Rectal smooth muscle tissue (tissue), 1 donor: ENCODE measurements around the gene NRXN2.

Experiments
- H3K27ac ChIP-seq: one replicate; pipeline ENCODE4 v1.7.0; 2013; ENCODE audit warnings: low read depth, low read length, inconsistent platforms
- H3K27me3 ChIP-seq: one replicate; pipeline ENCODE4 v1.7.0; 2013; ENCODE audit warnings: low read length; ENCODE audit not compliant: control insufficient read depth, insufficient read depth
- H3K36me3 ChIP-seq: one replicate; pipeline ENCODE4 v1.7.0; 2013; ENCODE audit warnings: low read length; ENCODE audit not compliant: control insufficient read depth, insufficient read depth
- H3K4me1 ChIP-seq: one replicate; pipeline ENCODE4 v1.7.0; 2013; ENCODE audit warnings: low read length; ENCODE audit not compliant: control insufficient read depth, insufficient read depth
- H3K4me3 ChIP-seq: one replicate; pipeline ENCODE4 v1.7.0; 2013; ENCODE audit warnings: low read length
- H3K9ac ChIP-seq: one replicate; pipeline ENCODE4 v1.7.0; 2013; ENCODE audit warnings: low read length

NRXN2 gene

GRCh38 chr11:64723117-64723906, at the start of gene NRXN2:
TSS of gene NRXN2 (minus strand) at chr11:64723197. CDS start at chr11:64713699, 9,498 bp downstream.
- Histone ChIP-seq H3K4me3 (peak within 1 kb of the TSS; percentile 61), H3K27ac (peak within 1 kb of the TSS; percentile 57), H3K4me1 (no peaks in the 10 kb centered on the region), H3K27me3 (peaks cover 21% of the 10 kb centered on the region), H3K9ac (no peak within 1 kb of the TSS), H3K36me3 (peaks cover 3% of the 10 kb centered on the region)

DNA sequence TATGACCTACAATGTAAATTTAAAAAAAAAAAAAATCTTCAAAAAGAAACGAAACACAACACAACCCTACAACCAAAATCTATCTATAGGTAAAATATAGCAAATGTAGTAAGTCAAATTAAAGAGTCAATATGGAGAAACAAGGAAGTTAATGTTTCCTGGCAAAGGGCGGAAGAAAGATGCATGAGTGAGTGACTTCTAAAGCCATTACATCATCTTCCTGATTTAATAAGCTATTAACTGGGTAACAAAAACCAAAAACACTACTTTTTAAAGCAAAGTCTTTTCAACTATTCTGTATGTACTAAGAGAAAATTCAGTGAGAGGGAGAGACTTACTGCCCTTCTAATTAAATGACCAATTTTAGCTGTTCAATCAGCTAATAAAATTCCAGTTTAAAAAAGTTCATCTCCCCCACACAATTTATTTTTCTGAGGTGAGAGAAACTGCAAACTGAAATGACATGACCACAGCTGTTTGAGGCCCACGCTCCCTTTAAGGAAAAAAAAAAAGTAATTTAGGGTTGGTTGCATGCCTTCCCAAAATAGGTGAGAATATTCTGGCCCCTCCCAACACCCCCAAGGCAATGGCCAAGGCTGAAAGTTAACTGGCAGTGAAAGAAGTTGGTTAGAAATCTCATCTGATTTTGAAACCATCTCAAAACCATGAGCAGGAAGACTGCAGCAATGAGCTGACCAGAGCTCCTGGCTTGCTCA, 49.5 kb upstream of the NRXN2 start:
- H3K9ac ChIP-seq, result no peak overlapping the region
- peaks cover 79% of the 10 kb centered on the region for H3K36me3 ChIP-seq
- H3K27ac ChIP-seq, result no peak overlapping the region
- no peak overlapping the region for H3K4me3 ChIP-seq
- peaks cover 10% of the 10 kb centered on the region for H3K4me1 ChIP-seq
- no peaks in the 10 kb centered on the region for H3K27me3 ChIP-seq

DNA sequence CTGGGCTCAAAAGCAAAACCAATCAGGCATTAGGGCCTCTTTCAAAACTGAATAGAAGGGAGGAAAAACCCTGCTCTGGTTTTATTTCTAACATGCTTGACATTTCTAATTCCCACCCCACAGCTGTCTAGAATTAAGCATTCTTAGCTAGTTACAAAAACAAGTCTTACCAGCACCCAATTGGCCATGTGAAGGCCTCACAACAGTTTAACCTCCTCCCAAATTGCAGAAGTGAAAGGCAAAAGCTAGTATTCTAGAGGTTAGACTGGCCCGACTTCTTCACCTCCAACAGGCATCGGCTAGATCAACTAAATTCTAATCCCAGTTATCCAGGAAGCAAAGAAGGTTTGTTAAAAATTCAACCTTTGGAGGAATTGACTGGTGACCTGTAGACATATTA, 48.9 kb upstream of the NRXN2 start:
- H3K36me3 ChIP-seq, result peaks cover 85% of the 10 kb centered on the region
- H3K27ac ChIP-seq, result no peak overlapping the region
- H3K9ac ChIP-seq, result no peak overlapping the region
- H3K4me3 ChIP-seq, result no peak overlapping the region
- no peaks in the 10 kb centered on the region for H3K27me3 ChIP-seq
- H3K4me1 ChIP-seq, result peaks cover 8% of the 10 kb centered on the region

- Histone ChIP-seq H3K4me1 (no peaks in the 10 kb centered on the region), H3K36me3 (peaks cover 81% of the 10 kb centered on the region), H3K4me3 (no peak overlapping the region), H3K27ac (no peak overlapping the region), H3K27me3 (no peaks in the 10 kb centered on the region), H3K9ac (no peak overlapping the region)
Measured at GRCh38 chr11:64770120-64770519, 47.1 kb upstream of the NRXN2 start.

GRCh38 chr11:64769283-64769682, 46.3 kb upstream of the NRXN2 start:
- Histone ChIP-seq H3K4me1 (peaks cover 6% of the 10 kb centered on the region), H3K27ac (no peak overlapping the region), H3K36me3 (peaks cover 86% of the 10 kb centered on the region)

GRCh38 chr11:64768300-64768694, 45.3 kb upstream of the NRXN2 start:
- Histone ChIP-seq H3K4me3 (no peak overlapping the region), H3K4me1 (peaks cover 15% of the 10 kb centered on the region), H3K27me3 (no peaks in the 10 kb centered on the region), H3K9ac (no peak overlapping the region), H3K36me3 (peaks cover 76% of the 10 kb centered on the region), H3K27ac (peak overlapping the region; percentile 58)

More at GRCh38 chr11:64769283-64769682, 46.3 kb upstream of the NRXN2 start:
- Histone ChIP-seq H3K27me3 (no peaks in the 10 kb centered on the region), H3K9ac (no peak overlapping the region), H3K4me3 (no peak overlapping the region)

DNA sequence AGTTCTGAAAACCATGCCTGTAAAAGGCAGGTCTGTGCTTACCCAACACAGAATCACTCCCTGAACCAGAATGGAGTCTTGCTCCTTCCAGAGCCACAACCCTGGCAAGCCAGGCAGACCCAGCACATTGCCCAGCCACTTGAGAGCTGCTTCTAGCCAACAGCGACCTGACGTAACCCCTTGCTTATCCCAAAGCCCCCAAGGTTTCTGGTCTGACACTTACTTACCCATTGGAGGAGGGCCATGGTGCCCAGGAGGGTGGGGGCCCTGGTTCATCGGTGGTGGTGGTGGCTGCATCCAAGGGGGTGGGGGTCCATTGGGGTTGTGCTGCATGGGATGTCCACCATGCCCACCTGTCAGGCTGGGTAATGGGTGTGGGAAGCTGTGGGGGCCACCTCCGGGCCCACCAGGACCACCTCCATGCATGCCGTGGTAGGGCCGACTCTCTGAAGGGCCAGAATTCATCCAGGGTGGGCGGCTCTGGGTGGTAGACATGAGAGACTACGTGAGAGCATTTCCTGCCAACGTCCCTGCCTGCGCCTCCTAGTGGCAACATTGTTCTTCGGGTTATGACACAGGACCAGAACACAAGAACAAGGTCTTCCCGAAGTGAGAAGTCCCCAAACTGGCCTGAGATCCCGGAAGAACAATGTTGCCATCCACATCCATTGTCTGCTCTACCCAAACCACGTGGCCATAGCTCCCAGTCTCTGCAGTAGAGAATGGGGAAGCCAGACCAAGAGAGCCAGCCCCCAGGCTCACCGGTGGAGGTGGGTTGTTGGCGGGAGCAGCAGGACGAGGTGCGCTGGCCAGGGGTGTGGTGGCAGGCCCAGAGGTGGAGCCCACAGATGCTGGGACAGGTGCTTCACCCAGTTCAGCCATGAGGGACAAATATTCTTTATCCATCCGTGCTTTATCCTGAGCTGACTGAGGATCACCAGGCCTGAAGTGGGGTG, 44.6 kb upstream of the NRXN2 start:
- no peak overlapping the region for H3K4me3 ChIP-seq
- peak overlapping the region; percentile 58 for H3K27ac ChIP-seq
- H3K27me3 ChIP-seq, result no peaks in the 10 kb centered on the region
- peaks cover 72% of the 10 kb centered on the region for H3K36me3 ChIP-seq
- peaks cover 22% of the 10 kb centered on the region for H3K4me1 ChIP-seq
- H3K9ac ChIP-seq, result no peak overlapping the region

DNA sequence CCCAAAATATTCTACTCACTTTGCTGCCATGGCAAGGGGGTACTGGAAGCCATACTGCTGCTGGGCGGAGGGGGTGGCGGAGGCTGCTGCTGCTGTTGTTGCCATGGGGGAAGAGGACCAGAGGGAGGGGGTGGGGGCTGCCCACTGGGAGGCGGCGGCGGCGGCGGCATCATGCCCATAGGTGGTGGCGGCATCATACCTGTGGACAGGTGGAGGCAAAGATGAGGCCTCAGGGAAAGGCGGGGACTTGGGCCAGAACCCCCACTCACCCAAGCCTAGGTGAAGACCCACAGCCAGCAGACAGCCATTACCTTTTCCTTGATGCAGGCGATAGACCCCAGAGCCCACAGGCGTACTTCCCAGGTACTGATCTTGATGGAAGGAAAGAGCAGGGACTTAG, 43.9 kb upstream of the NRXN2 start:
- H3K36me3 ChIP-seq, result peaks cover 71% of the 10 kb centered on the region
- H3K27ac ChIP-seq, result peak overlapping the region; percentile 58
- peaks cover 29% of the 10 kb centered on the region for H3K4me1 ChIP-seq
- no peaks in the 10 kb centered on the region for H3K27me3 ChIP-seq
- no peak overlapping the region for H3K4me3 ChIP-seq
- no peak overlapping the region for H3K9ac ChIP-seq

DNA sequence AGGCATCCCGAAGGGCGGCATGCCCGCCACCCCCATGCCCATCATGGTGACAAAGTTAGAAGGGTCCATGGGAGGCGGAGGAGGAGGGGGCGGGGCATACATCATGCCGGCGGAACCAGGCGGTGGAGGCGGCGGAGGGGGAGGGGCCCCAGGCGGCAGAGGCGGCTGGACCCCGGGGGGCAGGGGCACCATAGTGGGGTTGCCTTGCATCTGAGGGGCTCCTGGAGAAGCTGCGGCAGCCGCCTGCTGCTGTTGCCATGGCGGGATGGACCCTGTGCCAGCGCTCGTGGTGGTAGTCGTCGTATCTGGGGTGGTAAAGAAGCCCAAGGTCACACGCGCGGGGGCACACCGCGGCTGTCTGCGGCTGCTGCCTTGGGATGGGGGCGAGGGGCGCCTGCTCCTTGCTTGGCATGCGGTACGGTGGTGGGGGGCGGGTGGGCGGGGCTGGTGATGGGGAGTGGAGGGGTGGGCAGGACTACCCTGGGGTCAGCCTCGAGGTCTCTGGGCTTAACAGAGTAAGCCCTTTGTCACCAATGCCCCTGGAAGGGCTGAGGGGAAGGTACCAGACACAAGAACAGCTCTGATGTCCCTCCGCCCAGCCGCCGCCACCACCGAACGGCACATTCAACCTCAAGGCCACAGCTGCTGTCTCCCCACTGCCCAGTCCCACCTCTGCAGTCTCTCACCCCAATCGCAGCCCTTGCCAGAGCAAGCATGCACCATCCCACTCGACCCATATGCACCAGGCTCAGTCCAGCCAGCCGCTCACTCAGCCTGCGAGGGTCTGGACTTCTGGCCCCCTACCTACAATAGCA, 43.1 kb upstream of the NRXN2 start:
- H3K27me3 ChIP-seq, result no peaks in the 10 kb centered on the region
- H3K9ac ChIP-seq, result no peak overlapping the region
- H3K36me3 ChIP-seq, result peaks cover 63% of the 10 kb centered on the region
- H3K4me1 ChIP-seq, result peaks cover 29% of the 10 kb centered on the region
- H3K27ac ChIP-seq, result no peak overlapping the region
- no peak overlapping the region for H3K4me3 ChIP-seq

GRCh38 chr11:64765291-64765850, 42.4 kb upstream of the NRXN2 start:
- Histone ChIP-seq H3K27me3 (no peaks in the 10 kb centered on the region), H3K36me3 (peaks cover 60% of the 10 kb centered on the region), H3K4me1 (peaks cover 35% of the 10 kb centered on the region), H3K9ac (no peak overlapping the region), H3K4me3 (no peak overlapping the region), H3K27ac (no peak overlapping the region)

- no peak overlapping the region for H3K4me3 ChIP-seq
- H3K36me3 ChIP-seq, result peaks cover 54% of the 10 kb centered on the region
- peaks cover 41% of the 10 kb centered on the region for H3K4me1 ChIP-seq
- peak overlapping the region; percentile 87 for H3K27ac ChIP-seq
- H3K9ac ChIP-seq, result no peak overlapping the region
- no peaks in the 10 kb centered on the region for H3K27me3 ChIP-seq
Measured at GRCh38 chr11:64764753-64765152, 41.8 kb upstream of the NRXN2 start.
